Measurements from ENCODE around the gene INPP4B.

Gene INPP4B

DNA sequence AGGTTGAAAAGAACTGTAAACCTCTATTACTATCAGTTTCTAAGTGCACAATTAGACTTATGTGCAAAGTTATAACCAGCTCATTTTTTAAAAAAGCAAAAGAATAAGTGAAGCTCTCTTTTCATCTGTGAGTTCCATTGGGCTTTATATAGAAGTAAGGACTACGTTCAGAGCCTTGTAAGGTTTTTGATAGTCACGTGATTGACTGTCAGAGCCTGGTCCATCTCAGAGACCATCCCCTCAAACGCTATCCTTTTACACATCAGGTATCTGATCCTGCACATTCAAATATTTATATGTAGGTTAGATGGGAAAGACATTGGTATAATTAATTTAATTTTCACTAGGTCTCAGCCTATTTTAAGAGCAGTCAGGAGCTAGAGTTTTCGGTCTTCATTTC, 279.3 kb downstream of the INPP4B start:
- no peak for DNase-seq

DNA sequence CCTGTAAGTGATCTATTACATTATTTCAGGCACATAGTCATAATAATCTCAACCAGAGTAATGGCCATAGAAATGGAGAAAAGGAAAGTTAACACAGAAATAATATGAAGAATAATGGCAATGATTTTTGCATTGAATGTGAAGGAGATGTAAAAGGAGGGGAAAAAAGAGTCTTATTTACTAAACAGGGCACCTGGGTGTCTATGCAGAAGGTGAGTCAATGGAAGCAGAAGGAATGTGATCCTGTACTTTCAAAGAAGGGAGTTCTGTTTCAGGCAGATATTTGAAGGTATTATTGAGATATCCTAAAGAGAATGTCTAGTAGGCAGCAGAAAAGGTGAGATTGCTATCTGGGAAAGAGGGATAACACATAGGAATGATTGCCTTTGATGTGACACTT, 279.9 kb downstream of the INPP4B start:
- DNase-seq: no peak

DNA sequence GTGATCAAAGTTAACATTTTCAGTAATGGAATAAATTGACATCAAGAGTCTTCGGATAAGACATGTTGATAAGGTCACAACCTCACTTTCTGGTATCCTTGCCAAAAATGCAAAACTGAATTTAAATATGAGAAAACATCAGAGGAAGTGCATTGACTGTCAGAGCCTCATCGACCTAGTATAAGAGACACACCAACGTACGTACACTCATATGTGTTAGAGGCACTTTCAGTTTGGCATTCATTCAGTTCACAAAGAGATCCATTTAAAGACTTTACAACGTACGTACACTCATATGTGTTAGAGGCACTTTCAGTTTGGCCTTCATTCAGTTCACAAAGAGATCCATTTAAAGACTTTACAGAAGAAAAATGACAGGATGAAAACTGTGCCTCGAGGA, 280.3 kb downstream of the INPP4B start:
- DNase-seq: peak; percentile 55

DNA sequence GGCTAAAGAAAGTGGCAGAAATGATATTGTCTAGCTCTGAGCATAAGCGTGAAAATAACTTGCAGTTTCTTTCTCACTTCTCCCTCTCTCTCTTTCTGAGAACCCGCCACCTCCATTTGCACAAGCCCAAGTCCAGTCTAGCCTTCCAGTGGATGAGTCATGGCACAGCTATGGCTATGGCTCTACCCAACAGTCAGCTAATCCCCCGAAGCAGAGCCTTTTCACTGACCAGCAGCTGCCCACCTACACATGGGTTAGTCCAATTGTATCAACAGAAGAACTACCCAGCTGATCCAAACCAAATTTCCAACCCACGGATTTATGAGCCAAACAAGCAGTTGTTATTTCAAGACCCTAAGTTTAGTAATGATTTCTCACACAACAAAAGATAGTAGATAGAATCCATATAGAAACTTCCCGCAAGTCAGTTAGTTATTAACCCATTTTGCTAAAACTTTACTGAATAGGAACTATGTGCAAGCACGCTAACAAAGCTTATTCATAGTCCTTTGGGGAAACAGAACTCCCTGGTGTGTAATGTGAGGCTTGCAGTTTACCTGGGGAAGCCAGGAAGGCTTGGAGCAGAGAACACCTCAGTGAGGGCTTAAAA, 282.3 kb downstream of the INPP4B start:
- DNase-seq: no peak

DNA sequence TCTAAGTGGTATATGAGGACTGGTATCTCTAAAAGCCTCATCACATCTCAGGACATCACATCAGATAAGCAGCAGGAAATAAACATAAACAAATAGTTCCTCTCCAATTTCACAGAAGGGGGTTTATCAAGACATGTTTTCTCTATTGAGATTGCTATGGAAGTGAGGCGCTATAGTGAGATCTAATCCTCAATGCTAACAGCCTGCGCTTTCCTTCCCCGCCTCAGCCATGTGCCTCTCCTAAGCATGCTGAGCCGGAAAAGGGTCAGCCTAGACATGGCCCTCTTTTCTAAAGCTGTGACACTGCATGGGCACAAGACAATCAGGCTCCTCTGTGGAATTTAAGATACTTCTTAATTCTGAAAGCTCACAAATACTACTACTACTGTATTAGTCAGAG, 286.1 kb downstream of the INPP4B start:
- DNase-seq: no peak

DNA sequence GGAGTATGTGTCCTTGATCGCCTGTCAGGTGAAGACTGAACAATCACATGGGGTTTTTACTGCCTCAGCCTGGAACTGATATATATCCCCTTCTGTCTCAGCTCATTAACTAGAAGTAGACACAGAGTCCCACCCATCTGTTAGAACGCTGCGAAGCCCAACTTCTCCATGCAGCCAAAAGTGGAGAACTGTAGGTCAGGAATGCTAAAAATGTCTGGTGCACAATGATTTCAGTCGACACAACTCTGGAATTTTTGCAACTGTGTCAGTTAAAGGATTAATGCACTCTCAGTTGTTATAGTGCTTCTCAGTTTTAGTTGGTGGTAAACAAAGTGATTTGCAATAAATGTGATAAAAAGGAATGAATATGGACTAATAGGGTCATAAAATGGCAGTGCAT, 287.2 kb downstream of the INPP4B start:
- no peak for DNase-seq

DNA sequence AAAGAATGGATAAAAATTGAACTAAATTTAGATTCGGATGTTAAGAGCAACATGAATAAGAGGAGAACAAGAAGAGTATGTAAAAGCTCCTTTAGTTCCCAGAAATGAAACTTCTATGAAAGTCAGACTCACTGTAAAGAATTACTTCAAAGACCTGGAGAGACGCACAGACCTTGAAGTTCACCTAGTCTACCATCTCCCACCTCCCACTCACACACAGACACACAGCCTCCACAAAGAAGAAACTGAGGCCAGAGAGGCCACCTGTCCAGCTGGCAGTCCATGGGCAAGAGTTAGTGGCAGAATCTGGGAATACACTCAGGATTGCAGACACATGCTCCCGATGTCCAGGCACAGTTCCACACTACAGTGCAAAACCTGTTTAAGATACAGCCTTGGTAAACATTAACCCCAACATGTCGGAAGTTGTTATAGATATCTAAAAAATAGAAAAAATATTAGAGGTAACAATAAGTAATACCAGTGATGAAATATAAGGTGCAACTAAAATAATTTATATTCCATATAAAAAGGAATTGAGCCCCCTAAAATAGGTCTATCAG, 288.8 kb downstream of the INPP4B start:
- no peak for DNase-seq

DNA sequence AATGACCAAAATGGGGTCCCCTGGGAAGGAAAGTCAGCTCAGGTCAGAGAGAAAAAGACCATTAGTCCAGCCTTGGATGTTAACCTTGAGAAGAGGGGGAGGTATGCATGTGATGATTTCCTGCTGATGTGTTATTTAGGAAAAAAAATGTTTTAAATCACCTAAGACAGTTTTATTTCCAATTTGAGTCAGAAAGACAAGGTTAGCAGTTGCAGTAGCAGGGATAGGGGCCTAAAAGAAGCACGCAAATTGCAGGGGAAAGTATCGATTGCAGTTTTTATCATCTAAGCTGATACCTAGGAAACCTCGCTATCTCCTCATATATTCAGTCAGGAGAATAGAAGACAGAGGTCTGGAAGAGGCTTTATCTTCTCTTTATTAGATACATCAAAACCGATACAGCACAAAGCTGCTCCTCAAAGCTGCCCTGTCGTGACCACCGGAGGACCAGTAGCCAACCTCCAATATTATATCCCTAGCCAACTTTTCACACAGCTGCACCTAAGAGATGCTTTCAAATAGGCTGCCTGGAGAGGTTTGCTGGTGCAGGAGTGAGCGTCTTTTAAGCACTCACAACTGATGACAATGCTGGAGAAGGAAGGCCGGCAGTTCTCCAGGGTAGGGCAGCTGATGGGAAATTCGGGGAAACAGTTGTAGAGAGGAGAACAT, 289.4 kb downstream of the INPP4B start:
- DNase-seq: no peak

DNA sequence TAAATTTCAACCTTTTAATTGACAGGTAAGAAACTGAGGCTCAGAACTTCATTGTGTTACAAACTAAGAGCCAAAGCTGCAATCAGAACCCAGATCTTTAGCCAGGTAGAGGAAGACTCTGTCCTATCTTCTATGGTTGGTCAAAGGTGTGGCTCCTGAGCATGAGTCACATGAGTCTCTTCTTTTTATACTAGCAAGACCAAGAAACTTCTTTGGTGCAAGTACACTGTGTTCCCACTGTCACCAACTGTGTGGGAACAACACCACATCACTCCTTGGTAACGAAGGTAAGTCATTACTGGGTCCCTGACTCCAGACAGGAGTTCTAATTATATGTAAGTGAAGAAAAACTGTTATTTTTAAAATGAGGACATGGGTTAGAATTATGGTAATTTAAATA, 290.1 kb downstream of the INPP4B start:
- DNase-seq: no peak

DNA sequence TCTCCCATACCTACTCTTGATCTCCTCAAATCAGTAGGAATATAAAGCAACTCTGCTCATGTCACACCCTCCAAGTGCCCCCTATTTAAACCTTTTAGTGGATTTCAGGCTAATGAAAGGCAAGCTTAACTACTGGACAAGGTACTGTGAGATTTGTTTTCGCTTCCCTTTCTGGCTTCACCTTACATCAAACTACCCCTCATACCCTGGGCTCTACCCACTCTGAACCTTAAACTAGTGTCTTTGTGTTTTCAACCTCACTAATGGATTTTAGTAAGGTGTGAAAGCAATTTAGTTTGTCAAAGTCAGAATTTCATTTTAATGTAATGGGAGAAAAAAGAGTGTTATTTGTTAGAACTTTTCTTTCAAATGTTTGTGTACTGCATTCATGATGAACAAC, 291.7 kb downstream of the INPP4B start:
- no peak for DNase-seq

DNA sequence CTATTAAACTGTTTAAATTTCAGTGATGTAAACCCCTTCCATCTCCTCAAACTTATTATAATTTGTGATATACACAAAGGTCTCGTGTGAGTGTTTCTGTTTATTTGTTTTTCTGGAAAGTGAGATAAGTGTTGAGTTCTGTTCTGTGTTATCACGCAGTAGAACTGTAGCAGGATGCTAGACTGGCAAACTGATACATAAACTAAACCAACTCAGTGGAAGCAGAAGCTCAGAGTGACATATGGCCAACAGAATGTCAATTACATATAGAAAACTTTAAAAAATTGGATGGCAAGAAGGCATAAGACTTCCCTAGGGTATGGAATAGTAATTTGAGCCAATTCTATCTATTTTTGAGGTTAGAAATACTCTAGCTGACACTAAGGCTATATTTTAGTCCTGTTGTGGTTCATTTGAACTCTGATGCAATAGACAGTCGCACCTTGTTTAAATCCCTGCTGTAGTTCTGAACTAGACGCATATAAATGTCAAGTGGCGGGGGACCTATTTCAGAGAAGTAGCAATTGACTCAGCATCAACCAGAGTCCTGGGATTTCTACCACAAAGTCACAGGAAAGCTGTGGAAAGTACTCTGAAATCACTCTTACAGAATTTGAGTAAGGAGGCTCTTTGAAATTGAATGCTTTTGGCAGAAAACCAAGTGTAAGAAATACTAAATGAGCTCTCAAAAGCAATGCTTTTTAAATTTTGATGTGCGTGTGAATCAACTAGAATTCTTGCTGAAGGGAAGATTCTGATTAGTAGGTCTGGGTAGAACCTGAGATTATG, 294.4 kb downstream of the INPP4B start:
- DNase-seq: no peak

DNA sequence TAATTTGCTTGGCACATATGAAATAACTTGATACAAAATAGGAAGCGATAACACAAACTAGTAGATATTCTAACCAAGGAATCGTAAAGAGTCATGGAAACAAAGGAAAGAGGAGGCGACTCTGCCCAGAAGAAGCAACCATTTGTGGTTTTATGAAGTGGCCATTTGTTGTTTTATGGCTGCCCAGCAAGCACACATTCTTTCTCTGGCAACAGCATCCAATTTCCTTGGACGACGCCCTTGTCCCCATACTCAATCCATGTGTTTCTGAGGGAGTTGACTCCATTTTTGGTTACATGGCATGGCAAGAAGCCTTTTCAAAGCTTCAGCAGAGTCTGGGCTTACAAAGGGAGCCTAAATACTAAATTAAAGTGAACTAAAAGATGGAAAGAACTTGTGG, 295.1 kb downstream of the INPP4B start:
- DNase-seq: peak; percentile 83

DNA sequence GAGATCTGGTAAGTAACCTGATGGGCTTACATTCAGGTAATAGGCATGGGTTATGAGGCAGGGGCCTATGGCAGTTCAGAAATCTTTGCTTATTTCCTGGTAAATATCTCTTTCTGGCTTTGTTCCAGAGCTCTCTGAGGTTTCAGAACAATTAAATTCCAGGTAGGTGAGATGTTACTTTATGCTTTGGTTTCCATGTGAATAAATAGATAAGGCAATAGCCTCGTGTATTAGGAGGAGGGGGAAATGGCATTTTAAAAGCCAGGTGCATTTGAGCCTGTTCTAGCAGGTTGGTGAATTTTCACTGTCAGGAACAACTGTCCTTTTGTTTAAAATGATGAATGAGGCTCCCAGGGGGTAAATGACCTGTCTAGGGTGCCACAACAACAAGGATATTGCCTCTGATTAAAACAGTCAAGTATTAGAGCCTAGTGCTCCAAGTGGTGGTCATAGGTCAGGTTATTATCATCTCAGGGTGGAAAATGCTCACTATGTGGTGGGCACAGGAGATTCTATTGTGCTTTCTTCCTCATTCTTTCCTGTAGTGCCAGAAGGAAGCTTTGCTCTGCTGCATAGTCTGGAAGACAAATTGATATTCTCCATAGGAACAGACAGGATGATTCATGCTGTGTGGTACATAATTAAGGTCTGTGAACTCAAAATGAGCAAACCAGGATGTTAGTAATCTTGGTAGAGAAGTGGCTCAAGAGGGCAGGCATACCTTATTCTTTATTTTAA, 296.2 kb downstream of the INPP4B start:
- DNase-seq: peak; percentile 97

DNA sequence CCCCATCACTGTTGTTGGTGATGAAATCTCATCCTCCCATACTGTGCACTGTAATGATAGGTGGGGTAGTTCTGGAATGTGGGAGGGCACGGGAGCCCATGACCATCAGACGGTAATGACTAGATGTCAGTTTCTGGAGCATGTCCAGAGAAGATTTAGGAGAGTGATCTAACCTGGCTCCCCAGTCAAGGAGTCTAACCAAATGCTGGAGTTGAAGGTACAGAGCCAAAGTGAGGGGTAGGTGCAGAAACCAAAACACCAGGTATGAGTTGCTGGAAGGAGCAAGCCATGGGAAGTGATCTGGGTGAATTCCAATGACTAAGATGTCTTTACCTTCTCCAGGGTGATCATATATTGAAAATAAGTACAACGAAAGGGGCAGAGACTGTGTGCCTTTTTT, 296.9 kb downstream of the INPP4B start:
- no peak for DNase-seq

DNA sequence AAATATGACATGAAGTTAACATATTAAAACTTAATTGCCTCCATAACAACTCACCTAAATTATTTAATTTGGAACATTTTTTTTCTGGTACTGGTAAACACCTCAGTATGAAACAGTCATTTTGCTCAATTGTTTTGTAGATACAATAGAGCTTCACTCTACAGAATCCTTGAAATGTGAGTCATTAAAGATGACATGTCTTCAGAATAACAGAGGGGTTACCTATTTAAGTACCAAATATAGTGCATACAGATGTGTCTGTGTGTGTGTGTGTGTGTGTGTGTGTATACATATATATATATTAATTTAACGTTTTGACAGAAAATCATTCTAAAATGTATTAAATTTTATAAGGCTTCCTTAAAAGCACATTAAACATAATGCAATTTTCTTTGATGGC, 297.6 kb downstream of the INPP4B start:
- no peak for DNase-seq

DNA sequence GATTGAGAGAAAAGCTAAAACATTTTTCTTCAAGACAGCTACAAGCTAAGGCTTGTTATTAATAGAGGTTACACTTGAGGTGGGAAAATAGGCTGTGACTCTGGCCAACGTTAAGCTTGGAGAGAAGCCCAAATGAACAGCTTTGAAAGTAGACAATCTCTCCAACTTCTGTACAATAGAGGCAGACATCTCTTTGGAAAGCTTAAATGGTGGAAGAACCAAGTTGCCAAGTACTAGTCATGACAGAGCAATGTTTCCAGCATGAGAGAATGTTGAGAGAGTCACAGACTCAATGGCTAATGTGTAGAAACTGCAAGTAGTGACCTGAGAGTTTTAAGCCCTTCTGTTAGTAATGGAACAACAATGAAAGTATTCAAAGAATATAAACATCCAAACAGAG, 298.1 kb downstream of the INPP4B start:
- no peak for DNase-seq

DNA sequence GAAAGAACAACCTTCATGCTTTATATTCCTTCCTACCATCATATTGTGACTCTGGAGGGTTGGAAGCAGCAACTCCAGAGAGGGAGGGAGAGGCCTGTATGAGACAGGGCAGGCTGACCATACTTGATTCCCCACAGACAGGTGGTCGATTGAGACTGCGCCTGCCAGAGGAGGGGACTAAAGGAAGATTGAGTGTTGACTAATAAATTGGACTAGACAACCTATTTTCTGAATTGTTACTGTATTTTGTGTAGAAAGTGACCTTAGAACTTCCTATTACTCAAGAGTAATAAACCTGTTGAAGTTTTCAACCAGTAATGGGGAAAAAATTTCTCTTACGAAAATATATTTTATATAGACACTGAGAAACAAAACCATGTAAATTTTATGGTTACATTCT, 301.5 kb downstream of the INPP4B start:
- no peak for DNase-seq

DNA sequence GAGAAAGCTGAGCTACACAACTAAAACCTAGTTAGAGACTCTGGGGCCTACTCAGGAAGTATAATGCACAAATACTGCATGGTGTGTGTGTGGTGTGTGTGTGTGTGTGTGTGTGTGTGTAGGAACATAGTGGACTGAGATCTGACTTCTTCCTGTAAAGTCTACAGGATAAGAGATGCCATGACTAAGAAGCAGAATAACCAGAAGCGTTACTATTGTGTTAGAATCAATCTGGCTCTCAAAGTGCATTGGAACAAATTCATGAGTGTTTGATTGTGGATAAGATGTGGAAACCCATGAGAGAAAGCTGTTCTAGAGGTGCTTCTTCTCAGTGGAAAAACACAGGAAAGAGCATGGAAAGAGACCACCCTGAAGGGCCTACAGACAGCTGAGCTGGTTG, 302.1 kb downstream of the INPP4B start:
- DNase-seq: no peak

DNA sequence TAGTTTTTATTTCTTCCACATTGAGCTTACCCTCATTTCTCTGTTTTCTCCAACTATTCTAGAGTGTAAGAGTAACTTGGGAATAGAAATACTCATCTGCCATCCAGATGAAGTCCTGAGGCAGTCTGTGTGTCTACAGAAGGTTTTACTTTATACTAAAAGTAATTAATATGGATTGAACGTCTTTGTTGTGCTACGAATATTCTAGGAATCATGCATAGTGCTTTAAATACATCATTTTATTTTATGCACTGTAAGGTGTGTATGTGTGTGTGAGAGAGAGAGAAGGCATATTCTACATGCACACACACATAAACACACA, 305.7 kb downstream of the INPP4B start:
- DNase-seq: no peak

DNA sequence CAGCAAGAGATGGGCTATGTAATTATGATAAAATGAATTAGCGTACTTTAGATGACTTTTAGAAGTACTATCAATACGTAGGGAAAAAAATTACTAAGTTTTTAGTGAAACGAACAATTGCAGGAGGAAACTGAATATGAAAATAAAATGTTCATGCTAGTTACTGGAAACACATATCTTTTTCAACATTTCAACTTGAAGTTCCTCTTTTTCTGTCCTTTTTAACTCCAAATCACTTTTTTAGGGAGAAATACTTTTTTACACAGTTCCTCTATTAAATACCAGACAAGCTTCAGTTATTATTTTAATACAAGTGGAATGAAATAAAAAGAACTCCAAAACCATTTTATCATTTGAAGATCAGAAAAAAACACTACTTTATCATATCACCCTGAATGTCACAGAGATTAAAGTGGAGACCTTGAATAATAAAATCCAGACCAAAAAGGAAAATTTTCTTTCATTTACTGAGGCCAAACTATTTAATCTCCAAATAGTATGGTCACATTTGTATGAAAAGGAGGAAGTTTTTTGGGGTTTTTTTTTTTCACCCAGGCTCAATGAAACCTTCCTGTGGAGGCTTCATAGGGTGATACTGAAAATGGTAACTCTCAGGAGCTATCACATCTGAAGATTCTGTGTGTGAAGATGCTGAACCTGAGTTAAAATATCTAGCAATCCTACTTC, 306.2 kb downstream of the INPP4B start:
- no peak for DNase-seq

DNA sequence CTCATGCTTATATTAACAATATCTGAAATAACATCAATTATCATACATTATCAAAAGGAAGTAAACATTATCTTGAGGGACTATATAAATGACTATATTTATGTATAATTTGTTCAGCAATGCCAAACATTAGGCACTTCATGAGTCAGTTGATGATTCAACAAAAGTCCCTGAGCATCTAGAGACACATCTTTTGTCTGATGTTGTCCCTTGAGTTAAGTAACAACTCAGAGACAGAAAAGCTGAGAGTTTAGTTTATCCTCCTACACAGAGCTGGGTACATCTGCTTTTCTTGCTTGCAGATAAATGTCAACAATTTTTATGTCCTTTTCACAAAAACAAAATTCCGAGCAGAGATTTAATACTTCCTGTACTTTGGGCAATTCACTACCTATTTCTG, 311.1 kb downstream of the INPP4B start:
- no peak for DNase-seq

DNA sequence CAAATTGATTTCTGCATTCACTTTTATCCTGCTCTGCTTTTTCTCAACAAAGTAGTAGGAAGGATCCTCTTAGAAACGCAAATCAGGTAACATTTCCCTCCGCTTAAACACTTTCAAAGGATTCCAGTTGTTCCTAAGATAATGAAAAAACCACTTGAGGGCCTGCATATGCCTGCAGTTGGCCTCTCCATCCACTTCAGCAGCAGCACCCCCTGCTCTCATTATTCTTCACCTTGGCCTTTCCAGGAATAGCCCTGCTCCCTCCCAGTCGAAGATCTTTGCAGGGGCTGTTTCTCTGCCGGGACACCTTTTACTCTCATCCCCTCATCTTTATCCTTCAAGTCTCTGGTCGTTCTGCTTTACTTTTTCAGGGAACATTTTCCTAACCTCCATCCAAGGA, 314.0 kb downstream of the INPP4B start:
- no peak for DNase-seq

DNA sequence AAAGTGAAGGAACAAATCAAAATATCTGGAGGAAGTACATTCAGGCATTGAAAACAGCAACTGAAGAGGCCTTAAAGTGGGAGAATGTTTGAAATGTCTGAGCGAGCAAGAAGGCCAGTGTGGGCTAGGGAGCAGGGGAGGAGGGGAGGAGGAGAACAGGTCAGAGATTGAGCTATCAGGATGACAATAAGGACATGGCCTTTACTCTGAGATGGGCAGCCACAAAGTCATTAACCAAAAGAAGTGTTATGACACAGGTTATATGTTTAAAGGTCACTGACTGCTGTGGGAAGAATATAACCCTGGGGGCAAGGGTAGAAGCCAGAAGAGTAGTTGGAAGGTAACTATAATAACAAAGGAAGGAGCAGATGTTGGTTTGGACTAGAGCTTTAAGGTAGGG, 315.4 kb downstream of the INPP4B start:
- no peak for DNase-seq

Data from NCI-H2029 (cell line).